ENCODE data around the gene RPL28. TPM values are rescaled to one million over a fixed set of nuclear protein-coding genes. Genes with fewer than 3 reads are reported as not detected.

Gene RPL28
- total and polyA plus RNA-seq, 2 donors (not counting 3 experiments of a cell fraction or from before 2014, with no cell fraction given): 1,872 to 3,435 TPM

GRCh38 chr19:55354698-55355212 lies 31.0 kb upstream of the RPL28 start, which contains the start of gene COX6B2:
Gene COX6B2, minus strand, starts transcription at chr19:55354719. Its CDS starts 198 bp downstream, at chr19:55354521.
- Histone ChIP-seq H3K27ac (ENCODE audit: insufficient read depth, low read depth, low read length) (no peak within 1 kb of the TSS), H3K4me2 (ENCODE audit: insufficient read depth, low read length) (peak within 1 kb of the TSS; percentile 73), H3K4me3 (replicated peaks in 1 of 3; ENCODE audit: insufficient read depth in 1 of 3, low read depth in 1 of 3, low read length in 3 of 3) (peak within 1 kb of the TSS; percentile 8 to 26 (median 22)), H3K4me1 (ENCODE audit: control insufficient read depth, extremely low read depth, insufficient read depth, low read length) (peaks cover 4% of the 10 kb centered on the region), H3K79me2 (ENCODE audit: control insufficient read depth, insufficient read depth, low read length) (no peaks in the 10 kb centered on the region), H3K36me3 (ENCODE audit: control insufficient read depth in 2 of 2, extremely low read depth in 1 of 2, insufficient read depth in 2 of 2, low read length in 2 of 2) (no peaks in the 10 kb centered on the region), H3K9me1 (replicated peaks; ENCODE audit: control insufficient read depth, extremely low read depth, insufficient read depth, low read length) (no peaks in the 10 kb centered on the region), H3K9ac (replicated peaks; ENCODE audit: extremely low read depth, insufficient read depth, low read length) (no peak within 1 kb of the TSS), H4K20me1 (replicated peaks; ENCODE audit: control insufficient read depth, extremely low read depth, insufficient read depth, low read length) (no peaks in the 10 kb centered on the region), H3K9me3 (replicated peaks; ENCODE audit: control insufficient read depth, insufficient read depth, low read length) (no peaks in the 10 kb centered on the region), H2AFZ (ENCODE audit: low read depth, low read length) (peak within 1 kb of the TSS; percentile 84), H3K27me3 (ENCODE audit: control insufficient read depth in 2 of 2, insufficient read depth in 2 of 2, low read length in 2 of 2) (peaks cover 26 to 31% of the 10 kb centered on the region in 2 experiments)
- DNase-seq (ENCODE audit: low read depth, low spot score) (no peak), FAIRE-seq (no peak)
- TF ChIP-seq POLR2AphosphoS5 (IDR thresholded peaks at IDR 0.05; ENCODE audit: insufficient read depth, low read depth, low read length) (no peak), FOS (IDR thresholded peaks at IDR 0.05; ENCODE audit: borderline replicate concordance, insufficient read depth, low read length) (no peak)
- BruUV-seq (replicated peaks): no TSS peak
- intact Hi-C loops (cut with micrococcal nuclease): no loop called here
- dilution Hi-C loops (cut with MboI; ENCODE audit: extremely low pct_ligation_motif_present, low sequenced_read_pairs): no loop called here
- POLR2A ChIA-PET: no interaction called here
- CTCF ChIA-PET: interaction anchor here (0.6 to 0.9 kb wide), 2 partner anchors 10 to 209 kb away, joined by 3 to 4 read pairs; no protein-coding TSS in a partner anchor

DNA sequence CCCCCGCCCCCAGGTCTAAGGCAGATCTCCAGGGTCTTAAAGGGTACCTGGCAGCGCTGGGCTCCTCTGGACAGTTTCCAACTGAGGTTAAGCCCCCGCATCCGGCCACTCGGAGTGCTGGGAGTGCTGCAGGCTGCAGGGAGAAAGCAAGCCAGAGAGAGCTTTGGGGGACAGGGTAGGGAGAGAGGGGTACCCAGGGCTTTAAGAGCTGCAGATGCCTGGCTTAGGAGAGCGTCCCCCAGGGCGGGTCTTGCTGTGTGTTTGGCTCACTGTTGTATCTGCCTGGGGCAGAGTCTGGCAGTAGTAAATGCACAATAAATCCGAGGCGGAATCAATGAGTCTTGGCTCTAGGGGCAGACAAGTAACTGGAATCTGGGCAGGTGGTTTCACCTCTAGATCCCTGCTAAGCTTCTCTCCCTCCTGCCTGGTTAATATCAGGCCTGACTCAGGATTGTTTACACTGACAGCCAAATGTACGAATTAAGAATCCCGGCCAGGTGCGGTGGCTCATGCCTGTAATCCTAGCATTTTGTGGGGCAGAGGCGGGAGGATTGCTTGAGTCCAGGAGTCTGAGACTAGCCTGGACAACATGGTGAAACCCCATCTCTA lies 30.4 kb upstream of the RPL28 start:
- intact Hi-C loops (cut with micrococcal nuclease): no loop called here
- dilution Hi-C loops (cut with MboI; ENCODE audit: extremely low pct_ligation_motif_present, low sequenced_read_pairs): no loop called here

More for the DNA sequence above, 30.4 kb upstream of the RPL28 start:
- Histone ChIP-seq H3K9me3 (replicated peaks; ENCODE audit: control insufficient read depth, insufficient read depth, low read length) (no peaks in the 10 kb centered on the region), H3K4me2 (ENCODE audit: insufficient read depth, low read length) (no peak overlapping the region), H3K4me1 (ENCODE audit: control insufficient read depth, extremely low read depth, insufficient read depth, low read length) (peaks cover 4% of the 10 kb centered on the region), H2AFZ (ENCODE audit: low read depth, low read length) (no peak overlapping the region), H3K4me3 (replicated peaks in 1 of 3; ENCODE audit: insufficient read depth in 1 of 3, low read depth in 1 of 3, low read length in 3 of 3) (no peak overlapping the region), H3K27me3 (ENCODE audit: control insufficient read depth in 2 of 2, insufficient read depth in 2 of 2, low read length in 2 of 2) (peaks cover 26 to 31% of the 10 kb centered on the region in 2 experiments), H3K36me3 (ENCODE audit: control insufficient read depth in 2 of 2, extremely low read depth in 1 of 2, insufficient read depth in 2 of 2, low read length in 2 of 2) (no peaks in the 10 kb centered on the region), H4K20me1 (replicated peaks; ENCODE audit: control insufficient read depth, extremely low read depth, insufficient read depth, low read length) (no peaks in the 10 kb centered on the region), H3K79me2 (ENCODE audit: control insufficient read depth, insufficient read depth, low read length) (no peaks in the 10 kb centered on the region), H3K9me1 (replicated peaks; ENCODE audit: control insufficient read depth, extremely low read depth, insufficient read depth, low read length) (no peaks in the 10 kb centered on the region), H3K27ac (ENCODE audit: insufficient read depth, low read depth, low read length) (no peak overlapping the region), H3K9ac (replicated peaks; ENCODE audit: extremely low read depth, insufficient read depth, low read length) (no peak overlapping the region)
- FAIRE-seq (no peak), DNase-seq (ENCODE audit: low read depth, low spot score) (no peak)
- ChIA-PET POLR2A (no interaction called here), CTCF (interaction anchor here (0.9 kb wide), 1 partner anchor 10 kb away, joined by 3 read pairs; no protein-coding TSS in a partner anchor)
- no TSS peak for BruUV-seq (replicated peaks)
- TF ChIP-seq FOS (IDR thresholded peaks at IDR 0.05; ENCODE audit: borderline replicate concordance, insufficient read depth, low read length) (no peak), GATA2 (IDR thresholded peaks at IDR 0.05; ENCODE audit: insufficient read depth, insufficient read length, low read depth, low read length) (no peak), POLR2A (IDR thresholded peaks at IDR 0.05; ENCODE audit: low read depth, low read length) (no peak), JUN (IDR thresholded peaks at IDR 0.05; ENCODE audit: borderline replicate concordance, insufficient read depth, insufficient read length, low read depth) (no peak), EZH2 (IDR thresholded peaks at IDR 0.05; ENCODE audit: borderline replicate concordance, low read depth, low read length, severe bottlenecking) (peak; percentile 35)
